SW 1271 (cell line): ENCODE measurements around the gene PAXX.
A peak's percentile ranks its signal among the peaks of the same experiment; 100 is the strongest.

Experiments used
- DNase-seq, 2 experiments: peaks; one replicate each; lab custom pipeline; 2025; lab: John Stamatoyannopoulos, UW

PAXX gene

DNA sequence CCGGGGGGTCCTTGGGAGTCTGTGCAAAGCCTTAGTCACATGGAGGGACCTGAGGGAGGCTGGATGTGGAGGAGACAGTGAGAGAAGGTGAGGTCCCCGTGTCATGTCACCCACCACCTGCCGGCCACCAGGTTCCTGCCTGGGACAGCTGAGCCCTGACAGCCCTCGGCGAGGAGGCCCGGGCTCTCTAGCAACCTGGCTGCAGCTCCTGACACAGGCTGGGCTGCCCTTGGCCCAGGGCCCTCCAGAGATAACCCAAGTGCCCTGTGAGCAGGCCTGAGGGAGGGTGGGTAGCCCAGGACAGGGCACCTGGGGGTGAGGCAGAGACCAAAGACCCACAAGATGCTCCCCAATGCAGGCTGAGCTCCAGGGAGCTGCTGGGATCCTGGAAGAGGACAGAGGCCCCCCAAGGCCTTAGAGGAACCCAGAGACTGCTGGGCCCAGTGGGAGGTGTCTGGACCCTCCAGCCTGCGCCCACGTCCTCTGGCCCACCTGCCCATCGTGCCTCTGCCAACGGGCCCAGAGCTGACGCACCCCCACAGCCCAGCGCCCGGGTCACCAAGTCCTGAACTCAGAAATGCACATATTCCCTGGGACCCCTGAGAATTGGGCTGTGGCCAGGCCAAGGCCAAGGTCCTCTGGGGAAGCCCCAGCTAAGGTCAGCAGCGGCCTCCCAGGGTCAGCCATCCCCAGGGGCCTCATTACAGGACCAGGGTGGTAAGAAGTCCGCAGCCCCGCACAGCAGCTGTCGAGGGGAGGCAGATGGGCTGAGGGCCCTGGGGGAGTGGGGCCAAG, 23.7 kb upstream of the PAXX start:
- DNase-seq: no peak

DNA sequence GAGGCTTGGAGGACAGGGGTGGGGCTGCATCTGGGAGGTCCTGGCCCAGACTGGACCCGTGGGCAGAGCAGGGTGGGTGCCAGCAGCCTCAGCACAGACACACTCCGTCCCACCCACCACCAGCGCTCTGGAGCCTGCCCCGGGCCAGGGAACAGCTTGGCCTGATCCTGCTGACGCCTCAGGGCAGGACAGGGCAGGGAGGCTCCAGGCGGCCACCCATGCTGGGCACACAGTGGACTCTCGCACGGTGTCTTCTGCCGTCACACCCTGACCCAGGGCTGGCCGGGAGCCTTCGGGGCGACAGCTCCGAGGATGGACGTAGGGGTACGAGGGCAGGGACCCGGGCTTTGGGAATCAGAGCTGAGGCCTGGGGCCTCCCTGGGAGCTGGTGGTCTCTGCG, 23.1 kb upstream of the PAXX start:
- no peak for DNase-seq

DNA sequence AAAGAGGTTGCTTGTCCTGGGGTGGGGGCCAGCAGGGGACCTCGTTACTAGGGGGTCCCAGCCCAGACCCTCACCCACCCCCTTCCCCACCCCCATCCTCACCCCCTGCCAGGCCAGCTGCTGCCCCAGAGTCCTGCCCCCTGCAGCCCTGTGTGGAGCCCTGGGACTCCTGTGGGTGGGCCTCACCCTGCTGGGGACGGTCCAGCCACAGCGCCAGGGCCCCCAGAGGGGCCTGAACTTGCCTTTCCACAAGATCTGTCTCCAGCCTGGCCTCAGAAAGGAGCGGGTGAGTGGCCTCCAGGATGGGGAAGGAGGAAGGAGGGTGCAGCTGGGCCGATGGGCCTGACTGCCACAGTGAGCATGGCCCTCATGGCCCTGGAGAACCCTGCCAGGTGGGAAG, 22.4 kb upstream of the PAXX start:
- no peak for DNase-seq

DNA sequence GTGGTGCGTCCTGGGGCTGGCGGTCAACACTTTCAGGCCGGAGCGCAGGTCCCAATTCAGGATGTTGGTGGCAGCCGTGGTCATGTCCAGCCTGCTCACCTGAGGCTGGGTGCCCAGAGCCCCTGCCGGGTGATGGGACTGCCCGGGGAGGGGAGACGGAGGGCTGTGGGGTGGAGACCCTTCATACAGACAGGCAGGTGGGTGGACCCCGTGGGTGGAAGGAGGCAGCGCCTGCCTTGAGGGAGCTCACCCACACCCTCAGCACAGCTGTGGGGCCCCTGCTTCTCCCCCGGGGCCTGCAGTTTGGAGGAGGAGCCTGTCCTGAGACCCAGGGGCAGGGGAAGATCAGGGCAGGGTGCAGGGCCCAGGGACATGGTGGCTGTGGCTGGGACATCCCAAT, 21.9 kb upstream of the PAXX start:
- DNase-seq: no peak

DNA sequence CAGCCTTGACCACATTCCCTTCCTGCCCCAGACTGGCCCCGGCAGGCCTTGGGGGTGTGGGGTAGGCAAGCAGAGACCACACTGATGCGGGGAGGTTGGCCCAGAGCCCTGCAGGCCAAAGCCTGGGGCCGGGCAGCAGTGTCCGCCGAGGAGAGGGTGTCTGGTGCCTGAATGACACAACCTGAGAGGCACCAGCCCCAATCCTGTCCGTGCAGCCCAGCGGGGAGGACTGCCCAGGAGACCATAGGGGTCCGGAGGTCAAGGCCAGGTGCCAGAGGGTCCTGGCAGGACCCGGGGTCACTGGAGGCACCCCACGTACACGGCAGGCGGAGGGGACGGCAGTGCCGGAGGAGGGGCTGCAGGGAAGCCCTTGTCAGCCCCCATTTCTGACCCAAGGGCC, 20.5 kb upstream of the PAXX start:
- no peak for DNase-seq

DNA sequence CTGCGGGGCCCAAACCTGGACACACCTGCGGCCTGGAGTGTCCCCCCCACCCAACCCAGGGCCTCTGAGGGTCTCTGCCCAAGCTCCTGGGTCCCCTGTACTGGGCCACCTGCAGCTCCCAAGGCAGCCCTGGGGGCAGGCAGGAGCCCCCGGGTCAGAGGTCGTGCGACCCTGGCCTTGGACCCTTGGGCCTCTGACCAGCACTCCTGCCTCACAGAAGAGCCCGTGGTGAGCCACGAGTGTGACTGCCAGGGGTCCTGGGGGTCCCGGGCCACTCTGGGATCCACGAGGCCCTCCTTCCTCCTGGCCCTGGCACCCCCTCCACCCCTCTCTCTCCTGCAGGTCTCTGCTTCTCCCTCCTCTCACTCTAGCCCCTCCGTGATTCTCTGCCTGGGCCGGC, 19.9 kb upstream of the PAXX start:
- no peak for DNase-seq

DNA sequence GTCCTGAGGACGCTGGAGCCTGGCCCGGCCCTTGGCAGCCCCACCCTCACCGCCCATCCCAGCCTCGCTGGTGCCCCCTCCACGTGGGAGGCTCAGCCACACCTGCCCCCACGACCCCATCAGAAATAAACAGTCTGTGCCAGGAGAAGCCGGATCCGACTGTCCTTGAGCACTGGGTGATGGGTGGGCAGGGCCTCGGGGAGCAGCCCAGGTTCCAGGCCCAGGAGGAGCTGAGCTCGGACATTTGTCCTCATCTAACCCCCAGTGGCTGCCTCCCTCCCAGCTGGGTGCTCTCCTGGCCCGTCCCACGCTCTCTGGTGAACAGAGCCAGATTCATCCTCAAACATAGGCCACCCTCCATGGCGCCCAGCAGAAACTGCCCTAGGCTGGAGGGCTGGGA, 19.5 kb upstream of the PAXX start:
- DNase-seq: no peak

DNA sequence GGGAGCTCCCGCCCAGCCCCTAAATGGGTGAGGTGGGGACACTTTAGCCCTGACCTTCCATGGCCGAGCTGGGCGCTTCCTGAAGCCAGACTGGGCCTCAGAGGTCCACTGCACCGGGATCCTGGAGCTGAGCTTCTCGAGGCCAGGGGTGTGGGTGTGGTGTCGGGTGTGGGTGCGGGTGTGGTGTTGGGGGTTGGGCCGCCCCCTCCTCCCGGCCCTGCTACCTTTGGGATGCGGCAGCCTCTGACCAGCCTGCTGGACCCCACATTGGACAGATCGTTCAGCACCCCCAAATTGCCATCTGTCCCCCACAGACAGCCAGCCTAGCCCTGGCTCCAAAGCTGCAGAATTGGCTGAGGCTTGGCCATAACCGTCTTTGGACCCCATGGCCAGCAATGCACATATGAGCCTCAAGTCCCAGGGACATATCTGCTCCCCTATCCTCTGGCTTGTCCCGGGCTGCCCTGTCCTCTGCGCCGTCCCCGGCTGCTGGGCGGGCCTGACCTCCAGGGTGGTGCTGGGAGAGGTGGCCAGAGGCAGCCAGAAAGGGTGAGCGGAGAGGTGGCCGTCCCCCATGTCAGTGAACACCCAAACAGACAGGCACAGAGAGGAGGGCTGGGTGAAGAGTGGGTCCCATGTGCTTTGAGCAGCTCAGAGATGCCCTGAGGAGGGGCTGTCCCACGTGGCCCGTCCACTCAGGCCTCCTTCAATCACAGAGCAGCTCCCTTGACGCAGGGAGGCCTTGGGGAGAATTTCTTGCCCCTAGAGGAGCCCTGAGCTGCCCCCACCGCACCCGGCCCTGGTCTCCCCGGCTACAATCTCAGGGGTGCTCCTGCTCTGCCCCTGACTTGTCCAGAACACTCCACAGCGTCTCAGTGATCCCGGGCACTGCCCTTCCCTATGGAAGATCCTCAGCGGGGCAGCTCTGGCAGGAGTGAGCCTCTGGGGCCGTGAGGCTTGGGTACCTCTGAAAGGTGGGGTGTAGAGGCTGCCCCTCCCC, 18.3 kb upstream of the PAXX start:
- DNase-seq: no peak

DNA sequence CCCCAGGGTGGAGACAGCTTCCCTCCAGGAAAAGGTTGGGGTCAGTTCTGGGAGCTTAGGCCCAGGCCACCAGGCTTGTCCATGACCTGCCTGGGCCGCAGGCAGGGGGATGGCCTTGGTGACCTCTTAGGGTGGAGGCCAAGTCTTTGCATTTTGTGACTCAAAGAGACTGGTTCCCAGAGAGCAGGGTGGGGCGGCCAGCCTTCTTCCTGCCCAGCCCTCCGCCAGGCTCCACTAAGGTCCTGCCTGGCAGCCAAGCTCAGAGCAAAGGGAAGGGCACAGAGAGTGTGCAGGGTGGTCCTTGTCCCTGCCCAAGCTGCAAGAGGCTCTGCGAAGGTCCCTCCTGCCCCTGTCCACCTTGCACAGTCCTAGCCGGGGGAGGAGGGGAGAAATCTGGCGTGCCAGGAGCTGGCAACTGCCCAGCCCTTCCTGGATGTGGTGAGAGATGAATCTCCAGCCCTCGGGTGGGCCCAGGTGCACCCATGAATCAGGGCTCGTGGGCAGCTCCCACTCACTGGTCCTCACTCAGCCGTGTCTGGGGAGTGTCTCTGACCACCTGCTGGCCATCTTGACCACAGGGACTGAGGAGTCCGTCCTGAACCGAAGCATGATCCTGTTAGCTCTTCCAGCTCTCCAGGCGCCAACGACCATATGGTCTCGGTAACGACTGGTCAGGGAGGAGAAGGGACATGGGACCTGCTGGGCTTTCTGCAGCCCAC, 17.2 kb upstream of the PAXX start:
- no peak for DNase-seq

DNA sequence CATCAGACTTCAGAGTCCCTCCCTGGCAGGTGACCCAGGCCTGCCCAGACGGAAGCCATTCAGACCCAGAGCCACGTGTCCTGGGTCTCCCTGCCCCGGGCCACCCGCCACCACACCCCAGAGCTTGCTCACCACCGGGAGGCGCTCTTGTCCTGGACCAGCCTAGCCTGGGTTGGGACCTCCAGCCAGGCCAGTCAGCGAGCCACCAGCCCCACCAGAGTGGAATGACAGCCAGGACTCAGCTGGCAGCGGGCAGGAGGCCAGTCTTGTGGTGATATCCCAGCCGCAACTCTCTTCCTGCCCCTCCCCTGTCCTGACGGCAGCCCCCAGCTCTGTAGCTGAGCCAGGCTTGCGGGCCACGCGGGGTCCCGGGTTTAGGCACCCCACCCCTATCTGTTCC, 16.6 kb upstream of the PAXX start:
- no peak for DNase-seq

DNA sequence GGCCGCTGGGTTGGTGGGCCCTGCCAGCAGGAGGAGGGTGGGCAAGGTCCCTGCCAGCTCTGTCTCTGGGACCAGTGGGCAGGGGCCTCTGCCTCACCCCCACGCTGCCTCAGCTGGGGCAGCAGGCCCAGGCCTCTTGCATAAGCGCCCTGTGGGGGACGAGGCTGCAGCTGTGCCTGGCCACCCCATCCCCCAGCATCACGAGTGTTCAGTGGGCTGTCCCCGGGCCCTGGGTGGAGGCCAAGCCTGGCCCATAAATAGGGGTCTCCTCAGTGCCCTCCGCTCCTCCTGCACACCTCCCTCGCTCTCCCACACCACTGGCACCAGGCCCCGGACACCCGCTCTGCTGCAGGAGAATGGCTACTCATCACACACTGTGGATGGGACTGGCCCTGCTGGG, 15.0 kb upstream of the PAXX start, which contains the start of gene PTGDS:
Gene PTGDS (plus strand): TSS at position 282 of the 400 bp plus-strand sequence. CDS start 75 bp downstream, at position 357.
- no peak for DNase-seq

DNA sequence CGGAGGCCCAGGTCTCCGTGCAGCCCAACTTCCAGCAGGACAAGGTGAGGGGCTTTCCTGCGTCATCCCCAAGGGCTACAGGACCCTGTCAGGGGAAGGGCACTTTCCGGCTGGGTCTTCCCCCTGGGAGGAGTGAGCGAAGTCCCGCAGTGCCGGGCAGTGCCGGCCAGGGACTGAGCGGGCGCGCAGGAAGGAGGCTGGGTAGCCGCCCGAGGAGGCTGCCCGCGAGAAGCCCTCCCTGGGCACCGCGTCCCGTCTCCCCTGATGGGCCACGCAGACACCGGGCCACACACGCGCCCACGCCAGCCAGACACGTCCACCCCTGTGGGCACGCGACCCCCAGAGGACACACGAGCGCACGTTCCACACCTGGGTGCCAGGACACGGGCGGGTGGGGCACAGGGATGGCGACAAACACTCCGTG, 14.6 kb upstream of the PAXX start:
- no peak for DNase-seq

DNA sequence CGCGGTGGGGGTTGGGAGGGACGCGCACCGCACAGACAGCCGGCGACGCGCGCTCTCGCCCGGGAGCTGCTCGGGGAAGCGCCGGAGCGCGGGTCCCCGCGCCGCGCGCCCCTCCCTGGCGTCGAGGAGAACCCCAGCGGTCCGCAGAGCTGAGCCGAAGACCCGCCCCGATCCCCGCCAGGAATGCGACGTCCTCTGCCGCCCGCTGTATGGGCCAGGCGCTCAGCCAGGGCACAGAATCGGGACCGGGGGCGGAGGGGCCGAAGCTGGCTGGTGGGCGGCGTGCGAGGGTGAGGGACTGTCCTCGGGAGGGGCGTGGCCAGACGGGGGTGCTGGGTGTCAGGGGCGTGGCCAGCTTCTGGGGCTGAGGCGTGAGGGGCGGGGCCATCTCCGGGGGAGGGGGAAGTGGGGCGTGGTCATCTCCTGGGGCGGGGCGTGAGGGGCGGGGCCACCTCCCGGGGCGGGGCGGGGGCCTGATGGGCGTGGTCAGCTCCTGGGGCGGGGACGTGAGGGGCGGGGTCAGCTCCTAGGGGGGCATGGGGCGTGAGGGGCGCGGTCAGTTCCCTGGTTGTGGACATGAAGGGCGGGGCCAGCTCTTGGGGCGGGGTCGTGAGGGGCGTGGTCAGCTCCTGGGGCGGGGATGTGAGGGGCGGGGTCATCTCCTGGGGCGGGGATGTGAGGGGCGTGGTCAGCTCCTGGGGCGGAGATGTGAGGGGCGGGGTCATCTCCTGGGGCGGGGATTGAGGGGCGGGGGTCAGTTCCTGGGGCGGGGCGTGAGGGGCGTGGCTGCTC, 14.0 kb upstream of the PAXX start:
- DNase-seq: peak in 1 of 2 experiments; percentile 38

DNA sequence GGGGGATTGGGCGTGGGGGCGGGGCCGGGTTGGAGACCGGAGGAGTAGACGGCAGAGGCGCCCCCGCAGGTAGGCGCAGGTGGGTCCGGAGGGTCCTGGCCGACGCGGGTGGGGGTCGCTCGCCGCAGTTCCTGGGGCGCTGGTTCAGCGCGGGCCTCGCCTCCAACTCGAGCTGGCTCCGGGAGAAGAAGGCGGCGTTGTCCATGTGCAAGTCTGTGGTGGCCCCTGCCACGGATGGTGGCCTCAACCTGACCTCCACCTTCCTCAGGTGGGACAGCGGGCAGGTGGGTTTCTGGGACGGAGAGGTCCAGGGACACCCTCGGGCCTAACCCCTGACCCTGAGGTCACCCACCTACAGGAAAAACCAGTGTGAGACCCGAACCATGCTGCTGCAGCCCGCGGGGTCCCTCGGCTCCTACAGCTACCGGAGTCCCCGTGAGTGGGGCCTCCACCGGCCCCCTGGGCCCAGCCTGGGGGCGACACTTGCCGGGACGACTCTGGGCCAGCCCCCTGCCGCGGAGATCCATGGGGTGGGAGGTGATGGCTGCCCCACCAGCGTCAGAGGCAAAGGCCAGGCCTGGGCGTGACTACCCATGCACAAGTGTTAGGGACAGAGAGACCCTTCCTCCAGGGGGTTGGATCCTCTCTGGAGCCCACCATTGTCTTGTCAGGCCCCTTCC, 13.2 kb upstream of the PAXX start:
- DNase-seq: no peak

DNA sequence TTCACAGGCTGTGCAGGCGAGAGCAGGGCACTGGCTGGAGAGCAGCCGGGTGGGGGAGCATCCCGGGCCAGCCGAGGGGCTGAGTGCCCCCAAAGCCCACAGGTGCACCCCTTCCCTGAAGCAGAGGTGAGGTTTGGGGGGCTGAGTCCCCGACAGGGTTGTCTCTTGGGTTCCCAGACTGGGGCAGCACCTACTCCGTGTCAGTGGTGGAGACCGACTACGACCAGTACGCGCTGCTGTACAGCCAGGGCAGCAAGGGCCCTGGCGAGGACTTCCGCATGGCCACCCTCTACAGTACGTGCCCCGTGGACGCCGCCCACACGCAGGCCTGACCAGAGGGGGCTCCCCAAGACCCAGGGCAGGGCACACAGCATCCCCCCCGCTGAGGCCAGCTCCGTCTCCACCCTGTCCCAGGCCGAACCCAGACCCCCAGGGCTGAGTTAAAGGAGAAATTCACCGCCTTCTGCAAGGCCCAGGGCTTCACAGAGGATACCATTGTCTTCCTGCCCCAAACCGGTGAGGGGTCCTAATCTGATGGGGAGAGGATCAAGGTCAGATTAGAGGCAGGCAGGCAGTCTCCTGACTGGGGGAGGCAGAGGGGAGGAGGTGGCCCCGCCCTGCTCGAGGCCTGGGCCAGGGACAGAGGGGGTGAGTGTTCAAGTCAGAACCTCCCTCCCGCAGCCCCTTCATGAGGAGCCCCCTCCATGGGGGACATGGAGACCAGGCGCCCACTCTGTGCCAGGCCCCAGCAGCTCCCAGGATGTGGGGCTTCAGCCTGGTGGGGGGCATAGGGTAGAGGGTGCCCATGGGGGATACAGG, 12.2 kb upstream of the PAXX start:
- no peak for DNase-seq

DNA sequence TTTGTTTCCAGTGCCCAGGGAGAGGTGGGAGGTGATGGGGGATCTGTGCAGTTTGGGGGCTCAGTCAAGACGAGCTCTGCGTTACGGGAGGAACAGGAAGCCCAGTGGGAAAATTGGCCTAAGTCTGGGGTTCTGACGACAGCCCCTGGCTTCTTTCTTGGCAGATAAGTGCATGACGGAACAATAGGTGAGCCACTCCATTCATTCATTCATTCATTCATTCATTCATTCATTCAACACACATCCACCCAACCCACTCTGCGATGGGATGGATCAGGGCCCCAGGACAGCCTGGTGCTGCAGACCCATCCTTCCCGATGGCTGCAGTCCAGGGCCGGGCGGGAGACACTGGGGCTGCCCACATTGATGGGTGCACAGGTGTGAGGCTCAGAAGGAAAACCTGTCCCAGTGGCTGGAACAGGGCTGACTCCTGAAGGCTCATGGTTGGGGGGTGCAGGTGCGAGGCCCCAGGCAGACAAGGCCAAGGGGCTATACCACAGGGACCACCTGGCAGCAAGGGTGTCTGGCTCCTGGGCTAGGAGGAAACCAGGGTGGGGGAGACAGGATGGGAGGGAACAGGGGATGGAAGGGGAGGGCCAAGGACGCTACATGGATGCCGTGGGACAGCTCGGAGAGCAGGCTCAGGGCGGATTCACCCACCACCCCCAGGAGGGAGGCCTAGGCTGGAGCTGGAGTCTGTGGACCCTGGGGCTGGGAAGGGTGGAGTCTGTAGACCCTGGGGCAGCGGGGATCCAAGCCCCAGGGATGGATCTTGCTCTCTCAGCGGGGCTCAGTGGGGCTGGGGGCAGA, 11.3 kb upstream of the PAXX start:
- DNase-seq: no peak

DNA sequence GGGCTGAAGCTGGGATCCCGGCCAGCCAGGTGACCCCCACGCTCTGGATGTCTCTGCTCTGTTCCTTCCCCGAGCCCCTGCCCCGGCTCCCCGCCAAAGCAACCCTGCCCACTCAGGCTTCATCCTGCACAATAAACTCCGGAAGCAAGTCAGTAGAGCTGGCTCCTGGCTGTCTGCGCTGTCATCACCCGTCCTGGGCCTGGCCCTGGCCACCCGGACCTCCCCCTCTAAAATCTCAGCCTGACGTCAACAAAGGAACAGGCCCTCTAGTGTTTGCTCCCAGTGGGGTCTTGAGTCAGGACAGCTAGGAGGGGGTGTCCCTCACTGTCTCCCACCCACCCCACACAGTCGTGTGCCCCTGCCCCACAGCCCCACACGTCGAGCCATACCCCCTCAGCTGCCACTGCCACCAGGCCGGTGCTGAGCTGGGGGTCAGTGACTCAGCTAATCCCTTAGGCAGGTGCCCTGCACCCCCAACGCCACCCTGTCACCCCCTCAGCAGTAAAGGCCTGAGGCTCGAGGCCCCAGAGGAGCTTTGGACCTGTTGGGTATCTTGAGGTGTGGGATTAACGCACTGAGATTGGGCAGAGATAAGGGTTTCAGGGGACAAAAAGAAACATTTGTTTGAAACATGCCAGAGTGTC, 10.5 kb upstream of the PAXX start:
- no peak for DNase-seq

DNA sequence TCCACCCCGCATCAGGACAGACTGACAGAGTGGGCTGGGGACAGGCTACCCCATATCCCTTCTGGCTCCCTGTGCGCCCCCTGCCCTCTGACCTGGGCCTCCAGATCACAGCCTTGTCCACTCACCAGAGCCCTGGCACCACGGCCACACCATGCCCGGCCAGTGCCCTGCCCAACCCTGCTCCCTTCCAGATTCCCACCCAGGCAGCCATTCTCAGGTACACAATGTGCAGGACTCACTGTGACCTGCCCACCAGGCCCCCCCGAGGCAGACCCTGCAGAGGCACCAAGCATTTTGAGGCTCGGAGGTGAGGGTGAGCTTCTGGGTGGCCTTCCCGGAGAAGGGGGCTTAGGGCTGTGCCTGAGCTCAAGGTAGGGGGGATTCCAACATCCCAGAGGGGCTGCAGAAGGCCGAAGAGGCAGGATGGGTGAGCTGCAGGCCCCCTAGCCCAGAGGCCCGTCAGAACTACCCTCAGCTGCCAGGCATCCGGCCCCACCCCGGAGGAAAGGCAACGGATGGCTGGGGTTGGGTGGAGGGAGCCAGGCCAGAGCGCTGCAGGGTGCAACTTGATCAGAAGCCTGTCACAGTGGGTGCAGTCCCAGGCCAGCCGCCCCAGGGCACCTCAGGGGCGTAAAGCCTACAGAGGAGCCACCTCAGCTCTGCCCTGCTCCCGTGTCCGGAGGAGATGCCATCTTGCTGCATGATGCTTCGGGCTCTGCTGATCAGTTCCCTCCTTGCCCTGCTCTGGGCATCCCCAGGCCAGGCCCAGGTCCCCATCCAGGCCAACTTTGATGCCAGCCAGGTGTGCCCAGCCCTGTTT, 9.8 kb upstream of the PAXX start, which contains the start of gene LCNL1:
Gene LCNL1 (plus strand): TSS at position 762 of the 820 bp plus-strand sequence. CDS start 594 bp downstream, outside the sequence.
- DNase-seq: no peak
